ENCODE measurements around the gene HPN.

DNA sequence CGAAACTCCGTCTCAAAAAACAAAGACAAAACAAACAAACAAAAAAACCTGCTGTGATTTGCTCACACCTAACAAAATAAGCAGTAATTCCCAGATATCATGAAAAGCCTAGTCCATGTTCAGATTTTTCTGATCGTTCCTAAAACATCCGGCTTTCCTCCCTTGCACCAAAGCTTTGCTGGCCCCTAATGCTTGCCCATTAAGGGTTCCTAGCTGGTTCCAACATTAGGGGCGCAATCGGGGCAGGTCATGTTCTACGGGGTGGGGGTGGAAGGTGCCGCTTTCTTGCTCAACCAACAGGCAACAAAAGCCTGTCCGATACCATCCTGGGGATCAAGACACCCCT, 48.6 kb downstream of the HPN start:
- TF ChIP-seq POLR2A (IDR thresholded peaks at IDR 0.05) (no peak), POLR2AphosphoS5 (IDR thresholded peaks at IDR 0.05) (no peak)
- TF ChIP-seq, protein P1, sequence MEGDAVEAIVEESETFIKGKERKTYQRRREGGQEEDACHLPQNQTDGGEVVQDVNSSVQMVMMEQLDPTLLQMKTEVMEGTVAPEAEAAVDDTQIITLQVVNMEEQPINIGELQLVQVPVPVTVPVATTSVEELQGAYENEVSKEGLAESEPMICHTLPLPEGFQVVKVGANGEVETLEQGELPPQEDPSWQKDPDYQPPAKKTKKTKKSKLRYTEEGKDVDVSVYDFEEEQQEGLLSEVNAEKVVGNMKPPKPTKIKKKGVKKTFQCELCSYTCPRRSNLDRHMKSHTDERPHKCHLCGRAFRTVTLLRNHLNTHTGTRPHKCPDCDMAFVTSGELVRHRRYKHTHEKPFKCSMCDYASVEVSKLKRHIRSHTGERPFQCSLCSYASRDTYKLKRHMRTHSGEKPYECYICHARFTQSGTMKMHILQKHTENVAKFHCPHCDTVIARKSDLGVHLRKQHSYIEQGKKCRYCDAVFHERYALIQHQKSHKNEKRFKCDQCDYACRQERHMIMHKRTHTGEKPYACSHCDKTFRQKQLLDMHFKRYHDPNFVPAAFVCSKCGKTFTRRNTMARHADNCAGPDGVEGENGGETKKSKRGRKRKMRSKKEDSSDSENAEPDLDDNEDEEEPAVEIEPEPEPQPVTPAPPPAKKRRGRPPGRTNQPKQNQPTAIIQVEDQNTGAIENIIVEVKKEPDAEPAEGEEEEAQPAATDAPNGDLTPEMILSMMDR (IDR thresholded peaks at IDR 0.05): no peak
